Measurements from ENCODE around the gene GORASP1.

GORASP1 gene

GRCh38 chr3:39141171-39141995, 34.0 kb upstream of the GORASP1 start:
- DNase-seq (ENCODE audit: low read depth in 2 of 2) = no peak

- no peak for DNase-seq (ENCODE audit: low read depth in 2 of 2)
Measured at GRCh38 chr3:39140341-39140971, 33.0 kb upstream of the GORASP1 start.

DNA sequence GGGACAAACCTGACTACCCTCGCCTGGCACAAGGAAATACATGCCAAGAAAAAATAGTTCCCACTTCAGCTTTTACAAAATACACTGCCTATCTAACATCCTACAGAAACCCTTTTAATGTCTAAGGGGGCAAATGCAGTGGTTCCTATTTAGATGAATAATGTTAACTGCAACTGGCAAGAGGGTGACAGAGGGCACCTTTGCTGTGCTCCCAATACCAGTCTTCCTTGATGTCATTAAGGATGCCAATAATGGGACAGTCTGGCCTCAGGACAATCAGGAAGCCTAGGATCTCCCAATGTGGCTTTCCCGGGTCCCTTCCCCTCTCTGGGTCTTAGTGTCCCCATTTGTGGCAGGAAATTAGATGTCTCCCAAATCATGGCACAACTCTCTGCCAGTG, 32.0 kb upstream of the GORASP1 start:
- DNase-seq (ENCODE audit: low read depth in 2 of 2) = no peak

DNA sequence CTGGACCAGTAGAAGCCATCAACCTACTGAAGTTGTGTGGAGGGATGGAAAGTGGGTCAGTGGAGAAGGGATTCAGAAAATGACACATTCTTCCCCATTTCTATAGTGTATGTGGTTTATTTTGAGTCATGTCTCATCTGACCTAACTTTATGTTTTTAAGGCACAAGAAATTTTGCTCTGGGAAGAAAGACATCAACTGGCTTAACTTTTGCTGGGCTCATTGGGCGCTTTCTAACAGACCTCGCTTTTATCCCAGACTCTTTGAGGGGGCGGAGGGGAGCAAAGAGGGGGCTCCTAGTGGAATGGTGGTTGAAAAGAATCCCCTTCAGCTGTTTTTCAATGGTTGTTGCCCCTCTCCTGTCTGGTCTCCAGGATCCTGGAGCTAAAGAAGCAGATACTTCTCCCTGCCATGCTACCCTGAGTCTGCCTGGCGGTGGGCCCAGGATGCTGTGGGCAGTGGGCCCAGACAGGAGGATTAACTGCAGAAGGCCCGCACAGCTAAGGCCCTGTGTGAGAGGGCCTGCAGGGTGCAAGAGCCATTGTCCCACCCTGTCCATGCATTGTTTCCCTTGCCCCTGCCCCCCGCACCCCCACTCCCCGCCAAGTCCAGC, 31.5 kb upstream of the GORASP1 start:
- no peak for DNase-seq (ENCODE audit: low read depth in 2 of 2)

- DNase-seq (ENCODE audit: low read depth in 2 of 2) = no peak
Measured at GRCh38 chr3:39137991-39138803, 30.8 kb upstream of the GORASP1 start.

- DNase-seq (ENCODE audit: low read depth in 2 of 2) = no peak
Measured at GRCh38 chr3:39137435-39137936, 30.1 kb upstream of the GORASP1 start.

DNA sequence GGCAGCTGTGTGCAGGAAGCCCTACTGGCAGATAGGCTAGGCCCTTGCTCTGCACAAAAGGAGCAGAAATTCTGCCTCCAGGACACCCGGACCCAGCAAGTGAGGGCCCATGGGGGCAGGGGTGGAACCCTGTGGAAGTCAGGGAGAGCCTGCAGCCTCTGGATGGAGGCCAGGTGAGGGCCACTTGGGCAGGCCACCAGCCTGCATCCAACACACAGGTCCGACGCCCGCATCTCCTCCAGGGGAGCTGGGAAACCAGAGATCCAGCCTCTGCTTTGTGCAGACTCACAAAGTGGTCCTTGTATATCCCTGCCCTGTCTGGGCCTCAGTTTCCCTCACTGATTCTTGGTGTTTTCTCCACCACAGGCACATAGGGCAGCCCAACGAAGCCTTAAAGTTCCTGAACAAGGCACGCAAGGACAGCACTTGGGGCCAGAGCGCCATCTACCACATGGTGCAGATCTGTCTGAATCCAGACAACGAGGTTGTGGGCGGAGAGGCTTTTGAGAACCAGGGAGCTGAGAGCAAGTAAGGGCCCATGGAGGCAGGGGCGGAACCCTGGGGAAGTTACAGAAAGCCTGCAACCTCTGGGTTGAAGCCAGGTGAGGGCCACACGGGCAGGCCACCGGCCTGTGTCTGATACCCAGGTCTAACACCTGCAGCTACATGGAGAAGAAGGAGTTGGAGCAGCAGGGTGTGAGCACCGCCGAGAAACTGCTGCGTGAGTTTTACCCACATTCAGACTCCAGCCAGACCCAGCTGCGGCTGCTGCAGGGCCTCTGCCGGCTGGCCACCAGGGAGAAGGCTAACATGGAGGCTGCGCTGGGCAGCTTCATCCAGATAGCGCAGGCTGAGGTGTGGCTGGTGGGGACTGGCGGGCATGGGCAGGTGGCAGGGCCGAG, 29.4 kb upstream of the GORASP1 start:
- no peak for DNase-seq (ENCODE audit: low read depth in 2 of 2)

GRCh38 chr3:39135170-39135805, 27.9 kb upstream of the GORASP1 start:
- no peak for DNase-seq (ENCODE audit: low read depth in 2 of 2)

DNA sequence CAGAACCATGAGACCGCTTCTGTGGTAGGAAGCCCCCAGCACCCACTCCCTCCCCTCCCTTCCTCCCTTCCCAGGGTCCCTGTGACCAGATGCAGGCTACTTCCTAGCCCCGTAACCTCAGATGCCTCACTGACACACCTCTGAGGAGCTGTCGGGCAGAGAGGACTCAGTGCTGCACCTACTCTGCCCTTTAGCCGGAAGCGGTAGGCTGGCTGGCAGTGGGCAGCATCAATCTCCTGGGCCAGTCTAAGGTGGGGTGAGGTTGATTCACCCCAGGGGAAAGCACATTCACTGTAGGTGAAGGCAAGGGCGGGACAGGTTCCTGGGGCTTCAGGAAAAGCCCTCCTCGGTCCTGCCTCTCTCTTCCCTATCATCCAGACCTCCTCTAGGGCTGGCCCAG, 26.9 kb upstream of the GORASP1 start:
- no peak for DNase-seq (ENCODE audit: low read depth in 2 of 2)

DNA sequence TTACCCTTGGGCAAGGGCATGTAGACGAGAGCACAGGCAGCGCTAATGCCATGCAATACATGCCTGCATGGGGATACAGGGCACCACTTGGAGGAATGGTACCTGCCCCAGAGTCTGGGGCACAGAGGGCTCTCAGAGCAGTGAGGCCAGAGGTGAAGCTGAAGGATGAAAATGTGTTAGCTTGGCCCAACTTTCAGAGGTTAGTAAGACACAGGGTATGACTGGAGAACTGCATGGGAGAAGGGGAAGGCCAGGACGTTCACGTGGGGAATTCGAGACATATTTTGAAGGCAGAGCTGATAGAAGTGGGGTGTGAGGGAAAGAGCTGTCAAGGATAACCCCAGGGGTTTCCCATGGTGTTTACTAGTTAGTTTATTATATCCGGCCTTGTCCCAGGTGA, 26.4 kb upstream of the GORASP1 start:
- DNase-seq (ENCODE audit: low read depth in 2 of 2) = no peak

- DNase-seq (ENCODE audit: low read depth in 2 of 2) = no peak
Measured at GRCh38 chr3:39133093-39133490, 25.7 kb upstream of the GORASP1 start.

DNA sequence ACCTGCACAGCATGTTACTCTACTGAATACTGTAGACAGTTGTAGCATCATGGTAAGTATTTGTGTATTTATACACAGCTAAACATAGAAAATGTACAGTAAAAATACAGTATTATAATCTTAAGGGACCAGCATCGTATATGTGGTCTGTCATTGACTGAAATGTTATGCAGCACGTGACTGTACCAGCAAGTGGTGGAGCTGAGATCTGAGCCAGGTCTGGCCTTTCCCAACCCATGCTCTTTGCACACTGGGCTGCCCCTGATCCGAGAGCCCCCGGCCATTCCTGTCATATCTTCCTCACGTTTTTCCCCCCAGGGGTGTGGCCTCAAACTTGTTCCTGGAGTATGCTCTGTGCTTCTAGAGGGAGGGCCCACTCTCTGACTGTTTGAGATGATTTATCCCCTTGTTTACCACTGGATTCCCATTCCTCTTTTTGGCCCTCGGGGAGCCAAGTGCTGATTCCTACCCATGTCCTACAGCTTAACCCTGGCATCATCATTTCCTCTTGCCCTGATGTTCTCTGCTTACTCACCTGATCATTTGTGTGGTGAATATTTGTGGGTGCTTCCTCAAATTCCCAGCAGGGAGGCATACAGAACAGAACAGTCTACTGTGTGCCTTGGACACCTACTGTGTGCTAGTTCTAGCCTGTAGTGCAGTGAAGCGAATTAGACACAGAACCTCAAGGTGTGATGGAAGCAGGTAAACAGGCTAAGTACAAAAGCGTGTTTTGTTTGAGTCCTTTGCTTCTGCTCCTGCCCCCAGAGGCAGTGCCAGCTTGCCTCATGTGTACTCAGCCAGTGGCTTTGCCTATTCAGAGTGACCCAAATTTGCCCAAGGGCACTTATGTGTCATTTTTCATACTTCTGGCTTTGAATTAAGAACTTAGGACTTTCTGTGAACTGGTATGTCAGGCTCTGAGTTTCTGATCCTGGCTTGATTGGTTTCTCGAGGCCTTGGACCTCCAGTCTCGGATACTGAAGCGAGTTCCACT, 25.0 kb upstream of the GORASP1 start:
- no peak for DNase-seq (ENCODE audit: low read depth in 2 of 2)

DNA sequence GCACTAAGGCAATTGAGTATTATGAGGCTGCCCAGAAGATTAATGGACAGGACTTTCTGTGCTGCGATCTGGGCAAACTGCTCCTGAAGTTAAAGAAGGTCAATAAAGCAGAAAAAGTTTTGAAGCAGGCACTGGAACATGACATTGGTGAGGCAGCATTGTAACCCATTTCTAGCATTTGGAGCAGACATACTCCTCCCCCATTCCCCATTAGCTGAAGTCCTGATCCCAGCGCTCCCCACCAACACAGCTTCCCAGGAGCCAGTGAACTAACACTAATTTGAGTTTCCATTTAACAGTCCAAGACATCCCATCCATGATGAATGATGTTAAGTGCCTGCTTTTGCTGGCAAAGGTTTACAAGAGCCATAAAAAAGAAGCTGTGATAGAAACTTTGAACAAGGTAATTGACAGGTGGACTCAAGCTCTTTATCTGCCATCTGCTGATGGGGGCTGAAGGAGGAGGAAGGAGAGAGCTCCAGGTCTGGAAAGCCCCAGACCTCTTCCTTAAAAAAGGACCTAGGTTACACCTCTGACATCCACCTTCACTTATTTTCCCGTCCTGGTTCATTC, 23.4 kb upstream of the GORASP1 start:
- DNase-seq (ENCODE audit: low read depth in 2 of 2) = no peak

DNA sequence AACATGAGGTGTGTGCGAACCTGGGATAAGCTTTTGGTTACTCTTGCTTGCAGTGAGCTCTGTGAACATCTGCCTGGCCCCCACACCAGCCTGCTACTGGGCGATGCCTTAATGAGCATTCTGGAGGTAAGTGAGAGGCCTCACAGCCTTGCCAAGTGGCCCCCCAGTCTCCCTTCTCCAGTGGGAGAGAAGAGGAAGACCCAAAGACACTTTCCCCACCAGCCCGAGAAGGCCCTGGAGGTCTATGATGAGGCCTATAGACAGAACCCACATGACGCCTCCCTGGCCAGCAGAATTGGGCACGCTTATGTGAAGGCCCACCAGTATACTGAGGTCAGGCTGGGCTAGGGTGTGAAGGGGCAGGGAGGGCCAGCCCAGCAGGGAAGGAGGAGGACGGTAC, 22.6 kb upstream of the GORASP1 start:
- no peak for DNase-seq (ENCODE audit: low read depth in 2 of 2)

DNA sequence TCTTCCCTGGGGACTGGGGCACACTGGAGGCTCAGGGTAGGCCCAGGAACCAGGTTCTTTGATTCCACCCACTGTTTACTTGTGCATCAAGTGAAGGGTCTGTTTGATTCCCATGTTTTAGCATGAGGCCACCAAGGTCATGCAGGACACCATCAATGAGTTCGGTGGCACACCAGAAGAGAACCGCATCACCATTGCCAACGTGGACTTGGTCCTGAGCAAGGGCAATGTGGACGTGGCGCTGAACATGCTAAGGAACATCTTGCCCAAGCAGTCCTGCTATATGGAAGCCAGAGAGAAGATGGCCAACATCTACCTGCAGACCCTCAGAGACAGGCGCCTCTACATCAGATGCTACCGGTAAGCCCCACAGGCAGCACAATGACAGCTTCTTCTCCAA, 21.5 kb upstream of the GORASP1 start:
- no peak for DNase-seq (ENCODE audit: low read depth in 2 of 2)

GRCh38 chr3:39127908-39128304, 20.5 kb upstream of the GORASP1 start:
- DNase-seq (ENCODE audit: low read depth in 2 of 2) = no peak

GRCh38 chr3:39127269-39127907, 20.0 kb upstream of the GORASP1 start:
- DNase-seq (ENCODE audit: low read depth in 2 of 2) = no peak

DNA sequence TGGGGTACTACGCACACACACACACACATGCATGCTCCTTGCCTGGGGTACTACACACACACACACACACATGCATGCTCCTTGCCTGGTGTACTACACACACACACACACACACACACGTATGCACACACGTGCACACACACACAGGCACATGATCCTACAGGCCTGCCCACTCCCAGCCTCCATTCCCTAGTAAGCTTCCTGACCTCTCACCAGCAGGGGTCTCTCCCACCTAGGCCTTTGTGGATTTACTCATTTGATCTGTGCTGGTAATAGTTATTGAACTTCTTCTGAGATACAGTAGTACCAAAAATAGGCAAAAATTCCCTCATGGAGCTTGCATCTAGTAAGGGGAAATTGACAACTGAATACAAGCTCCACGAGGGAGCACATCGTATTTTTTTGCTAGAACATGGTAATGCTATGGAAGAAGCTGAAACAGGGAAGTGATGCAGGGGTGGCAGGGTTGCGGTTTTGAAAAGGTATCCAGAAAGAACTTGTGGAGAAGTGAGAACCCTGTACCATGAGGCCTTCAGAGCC, 19.2 kb upstream of the GORASP1 start:
- DNase-seq (ENCODE audit: low read depth in 2 of 2) = no peak
